IPS DF 19.7 (cell line): ENCODE results near the gene LMF1.
"Not testable (repeated sequence)": the region's sequence is repeated elsewhere in the genome, so short reads cannot be mapped to it uniquely, and the experiment has no call there.

Experiments
- DNase-seq: peaks from one replicate; pipeline ENCODE4 v3.0.0-alpha.2; 2013; ENCODE audit warnings: low read depth, low spot score

The LMF1 gene

DNA sequence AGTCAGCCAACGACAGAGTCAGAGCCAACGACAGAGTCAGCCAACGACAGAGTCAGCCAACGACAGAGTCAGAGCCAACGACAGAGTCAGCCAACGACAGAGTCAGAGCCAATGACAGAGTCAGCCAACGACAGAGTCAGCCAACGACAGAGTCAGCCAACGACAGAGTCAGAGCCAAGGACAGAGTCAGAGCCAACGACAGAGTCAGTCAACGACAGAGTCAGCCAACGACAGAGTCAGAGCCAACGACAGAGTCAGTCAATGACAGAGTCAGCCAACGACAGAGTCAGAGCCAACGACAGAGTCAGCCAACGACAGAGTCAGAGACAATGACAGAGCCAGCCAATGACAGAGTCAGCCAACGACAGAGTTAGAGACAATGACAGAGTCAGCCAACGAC lies 22.0 kb downstream of the LMF1 start:
- not testable (repeated sequence) for DNase-seq

DNA sequence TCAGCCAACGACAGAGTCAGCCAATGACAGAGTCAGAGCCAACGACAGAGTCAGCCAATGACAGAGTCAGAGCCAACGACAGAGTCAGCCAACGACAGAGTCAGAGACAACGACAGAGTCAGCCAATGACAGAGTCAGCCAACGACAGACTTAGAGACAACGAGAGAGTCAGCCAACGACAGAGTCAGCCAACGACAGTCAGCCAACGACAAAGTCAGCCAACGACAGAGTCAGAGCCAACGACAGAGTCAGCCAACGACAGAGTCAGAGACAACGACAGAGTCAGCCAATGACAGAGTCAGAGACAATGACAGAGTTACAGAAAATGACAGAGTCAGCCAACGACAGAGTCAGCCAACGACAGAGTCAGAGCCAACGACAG lies 22.9 kb downstream of the LMF1 start:
- not testable (repeated sequence) for DNase-seq

DNA sequence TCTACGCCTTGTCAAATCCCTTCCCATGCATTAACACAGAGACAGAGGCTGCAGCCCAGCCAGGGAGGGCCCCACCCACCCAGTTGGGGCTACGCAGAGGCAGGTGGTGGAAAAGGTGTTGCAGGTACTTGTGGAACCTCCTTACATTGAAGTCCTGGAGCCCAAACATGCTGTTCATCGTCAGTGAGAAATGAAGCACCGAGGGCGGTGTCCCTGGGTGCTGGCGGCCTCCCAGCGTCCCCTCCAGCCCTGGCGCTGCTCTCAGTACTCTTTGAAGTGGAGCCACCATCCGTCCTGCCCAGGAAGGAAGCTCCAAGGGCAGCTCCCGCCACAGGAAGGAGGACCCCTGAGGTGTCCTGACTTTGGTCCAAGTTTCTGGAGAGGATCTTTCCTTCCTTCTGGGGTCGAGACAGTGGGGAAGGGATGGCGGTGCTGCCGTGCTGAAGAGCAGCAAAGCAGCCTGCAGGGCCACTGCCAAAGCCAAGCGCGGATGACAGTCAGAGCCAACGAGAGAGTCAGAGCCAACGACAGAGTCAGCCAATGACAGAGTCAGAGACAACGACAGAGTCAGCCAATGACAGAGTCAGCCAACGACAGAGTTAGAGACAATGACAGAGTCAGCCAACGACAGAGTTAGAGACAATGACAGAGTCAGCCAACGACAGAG lies 23.4 kb downstream of the LMF1 start:
- no peak for DNase-seq

DNA sequence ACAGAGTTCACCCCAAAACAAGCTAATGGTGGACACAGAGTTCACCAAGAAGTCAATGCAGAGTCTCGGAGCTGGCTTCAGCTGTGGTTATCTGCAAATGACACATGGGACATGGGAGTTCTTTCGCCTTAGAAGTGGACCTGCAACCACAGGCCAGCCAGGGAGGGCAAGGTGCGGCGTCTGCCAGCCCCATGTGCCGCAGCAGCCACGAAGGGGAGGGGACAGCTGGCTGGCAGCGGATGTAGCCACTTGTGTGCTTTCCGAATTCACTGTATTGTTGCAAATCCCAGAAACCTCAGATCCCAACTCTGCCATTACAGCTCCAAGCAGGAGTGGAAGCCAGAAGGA lies 24.8 kb downstream of the LMF1 start:
- DNase-seq, result no peak

DNA sequence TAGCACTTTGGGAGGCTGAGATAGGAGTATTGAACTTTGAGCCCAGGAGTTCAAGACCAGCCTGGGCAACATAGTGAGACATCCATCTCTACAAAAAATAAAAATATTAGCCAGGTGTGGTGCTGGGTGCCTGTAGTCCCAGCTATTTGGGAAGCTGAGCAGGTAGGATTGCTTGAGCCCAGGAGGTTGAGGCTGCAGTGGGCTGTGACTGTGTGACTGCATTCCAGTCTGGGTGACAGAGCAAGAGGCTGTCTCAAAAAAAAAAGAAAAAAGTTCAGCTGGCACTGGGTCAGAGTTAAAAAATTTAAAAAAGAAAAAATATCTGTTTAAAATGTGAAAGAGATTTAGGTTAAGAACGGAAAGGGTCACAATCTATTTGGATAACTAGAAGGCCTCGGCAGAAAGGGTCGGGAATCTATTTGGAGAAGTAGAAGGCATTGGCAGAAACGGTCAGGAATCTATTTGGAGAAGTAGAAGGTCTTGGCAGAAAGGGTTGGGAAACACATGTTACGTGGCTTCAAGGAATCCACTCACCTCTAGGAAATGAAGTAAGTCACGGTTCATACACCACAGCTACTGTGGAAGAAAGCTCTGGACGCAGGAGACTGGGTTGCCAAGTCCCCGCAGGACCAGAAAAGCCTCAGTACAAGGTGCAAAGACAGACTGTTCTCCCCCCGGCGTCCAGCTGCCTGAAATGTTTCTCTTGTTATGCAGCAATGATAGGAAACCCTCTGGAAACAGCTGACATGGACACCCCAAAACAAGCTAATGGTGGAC lies 25.3 kb downstream of the LMF1 start:
- DNase-seq, result no peak

DNA sequence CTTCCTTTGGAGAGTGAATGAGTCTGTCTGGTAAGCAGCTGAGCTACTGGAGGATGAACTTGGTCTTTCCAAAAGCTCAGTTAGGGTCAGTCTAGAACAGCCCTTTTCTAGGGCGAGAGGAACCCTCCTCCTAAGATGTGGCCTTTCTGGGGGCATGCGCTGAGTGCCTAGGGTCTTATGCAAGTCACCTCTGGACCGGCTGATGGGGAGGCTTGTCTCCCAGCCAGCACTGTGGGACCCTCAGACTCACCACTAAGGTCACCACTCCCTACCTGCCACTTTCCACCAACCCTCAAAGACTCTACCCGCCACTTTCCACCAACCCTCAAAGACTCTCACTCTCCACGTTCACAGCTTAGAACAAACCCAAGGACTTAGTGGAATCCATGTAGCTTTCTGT lies 26.8 kb downstream of the LMF1 start:
- DNase-seq, result no peak

DNA sequence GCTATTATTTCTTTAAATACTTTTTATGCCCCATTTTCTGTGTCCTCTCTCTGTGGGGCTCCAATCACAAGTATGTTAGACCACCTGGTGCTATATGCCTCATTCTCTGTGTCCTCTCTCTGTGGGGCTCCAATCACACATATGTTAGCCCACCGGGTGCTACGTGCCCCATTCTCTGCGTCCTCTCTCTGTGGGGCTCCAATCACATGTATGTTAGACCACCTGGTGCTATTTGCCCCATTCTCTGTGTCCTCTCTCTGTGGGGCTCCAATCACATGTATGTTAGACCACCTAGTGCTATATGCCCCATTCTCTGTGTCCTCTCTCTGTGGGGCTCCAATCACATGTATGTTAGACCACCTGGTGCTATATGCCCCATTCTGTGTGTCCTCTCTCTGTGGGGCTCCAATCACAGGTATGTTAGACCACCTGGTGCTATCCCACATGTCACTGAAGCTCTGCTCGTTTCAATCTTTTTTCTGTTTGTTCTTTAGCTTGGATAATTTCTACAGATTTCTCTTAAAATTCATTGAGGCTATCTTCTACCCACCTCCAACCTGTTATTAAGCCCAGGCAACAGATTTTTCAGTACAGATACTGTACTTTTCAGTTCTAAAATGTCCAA lies 28.2 kb downstream of the LMF1 start:
- no peak for DNase-seq

DNA sequence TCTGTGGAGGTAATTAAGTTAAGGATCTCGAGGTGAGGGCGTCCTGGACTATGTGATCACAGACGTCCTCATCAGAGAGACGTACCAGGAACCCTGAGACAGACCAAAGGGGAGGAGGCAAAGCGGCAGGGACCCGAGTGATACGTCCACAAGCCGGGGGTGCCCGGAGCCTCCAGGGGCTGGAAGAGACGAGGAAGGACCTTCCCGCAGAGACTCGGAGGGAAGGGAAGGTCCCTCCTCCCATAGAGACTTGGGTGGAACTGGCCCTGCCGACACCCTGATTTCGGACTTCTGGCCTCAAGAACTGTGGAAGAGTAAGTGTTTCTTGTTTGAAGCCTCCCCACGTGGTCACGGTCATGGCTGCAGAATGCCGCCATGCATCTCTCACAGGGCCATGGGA lies 30.8 kb downstream of the LMF1 start:
- no peak for DNase-seq

DNA sequence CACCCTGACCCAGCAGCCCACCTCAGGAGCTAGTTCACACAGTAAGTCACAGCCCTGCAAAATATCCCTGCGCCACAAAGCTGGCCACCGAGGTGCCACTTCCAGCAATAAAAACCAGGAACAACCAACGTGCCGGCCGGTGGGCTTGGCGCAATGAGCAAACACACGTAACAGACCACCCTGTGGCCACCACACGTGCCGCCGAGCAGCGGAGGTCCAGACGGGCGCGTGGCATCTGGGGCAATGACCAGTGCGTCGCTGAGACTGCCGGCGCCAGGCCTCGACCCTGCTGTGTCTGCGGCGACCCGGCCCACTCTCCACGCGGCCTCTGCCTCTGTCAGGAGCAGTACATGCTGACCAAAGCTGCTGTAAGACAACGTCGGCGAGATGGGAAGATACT lies 31.5 kb downstream of the LMF1 start:
- DNase-seq, result no peak

DNA sequence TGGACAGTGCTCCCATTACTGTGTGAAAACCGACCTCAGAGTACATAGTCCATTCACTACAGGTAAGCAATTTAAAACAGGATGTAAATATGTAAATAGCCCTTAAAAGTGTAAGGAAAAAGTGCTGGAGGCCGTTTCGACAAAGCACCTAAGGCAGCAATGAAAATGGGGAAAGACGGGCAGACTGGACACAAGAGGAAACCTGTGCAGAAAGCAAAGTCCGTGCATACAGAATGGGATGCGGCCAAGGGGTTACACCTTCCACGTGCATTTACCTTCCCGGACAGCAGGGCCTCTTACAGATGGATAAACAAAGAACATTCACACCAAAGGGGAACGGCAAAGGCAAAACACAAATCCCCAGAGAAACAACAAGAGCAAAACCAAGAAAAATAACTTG lies 32.0 kb downstream of the LMF1 start:
- no peak for DNase-seq

DNA sequence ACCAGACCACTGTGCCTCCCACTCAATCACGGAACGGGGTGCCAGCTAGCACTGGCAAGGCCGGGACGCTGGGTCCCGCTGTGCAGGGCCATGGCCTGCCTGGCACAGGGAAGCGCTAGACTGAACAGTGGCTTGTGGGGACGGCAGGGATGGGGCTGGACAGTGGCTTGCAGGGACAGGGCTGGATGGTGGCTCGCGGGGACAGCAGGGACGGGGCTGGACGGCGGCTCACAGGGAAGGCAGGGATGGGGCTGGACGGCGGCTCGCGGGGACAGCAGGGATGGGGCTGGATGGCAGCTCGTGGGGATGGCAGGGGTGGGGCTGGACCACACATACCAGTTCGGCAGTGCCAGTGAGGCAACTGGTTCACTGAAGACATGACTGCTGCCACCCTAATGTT lies 32.6 kb downstream of the LMF1 start:
- DNase-seq, result no peak

DNA sequence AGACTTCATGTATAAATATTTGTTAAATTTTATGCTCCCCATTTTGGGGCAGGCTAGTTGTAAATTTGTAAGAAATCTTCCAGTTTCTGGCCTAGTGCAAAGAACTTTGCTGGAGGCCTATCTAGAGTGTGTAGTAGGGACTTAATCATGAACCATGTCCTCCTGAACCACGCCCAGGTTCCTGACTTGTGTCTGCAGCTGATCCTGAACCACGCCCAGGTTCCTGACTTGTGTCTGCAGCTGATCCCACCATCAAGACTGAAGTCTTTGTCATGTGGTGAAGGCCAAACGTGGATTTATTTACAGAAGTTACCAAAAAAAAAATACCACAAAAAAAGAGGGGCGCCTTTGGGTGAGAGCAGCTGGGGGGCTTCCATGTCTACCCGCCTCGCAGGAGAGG lies 33.1 kb downstream of the LMF1 start:
- DNase-seq, result no peak

DNA sequence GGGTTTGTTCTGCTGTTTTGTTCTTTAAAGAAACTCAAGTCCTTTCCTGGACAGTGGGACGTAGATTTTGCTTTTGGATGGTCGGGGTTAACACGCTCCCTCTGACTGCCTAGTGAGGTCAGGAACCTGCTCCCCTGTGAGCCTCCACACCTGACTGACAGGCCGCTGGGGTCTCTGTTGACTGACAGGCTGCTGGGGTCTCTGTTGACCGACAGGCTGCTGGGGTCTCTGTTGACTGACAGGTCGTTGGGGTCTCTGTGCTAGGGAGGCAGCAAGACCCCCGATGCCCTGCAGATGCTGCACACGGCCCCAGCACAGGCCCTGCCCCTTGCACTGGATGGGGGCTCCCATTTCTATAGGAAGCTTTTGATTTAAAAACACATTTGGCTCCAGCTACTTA lies 33.5 kb downstream of the LMF1 start:
- DNase-seq, result no peak

DNA sequence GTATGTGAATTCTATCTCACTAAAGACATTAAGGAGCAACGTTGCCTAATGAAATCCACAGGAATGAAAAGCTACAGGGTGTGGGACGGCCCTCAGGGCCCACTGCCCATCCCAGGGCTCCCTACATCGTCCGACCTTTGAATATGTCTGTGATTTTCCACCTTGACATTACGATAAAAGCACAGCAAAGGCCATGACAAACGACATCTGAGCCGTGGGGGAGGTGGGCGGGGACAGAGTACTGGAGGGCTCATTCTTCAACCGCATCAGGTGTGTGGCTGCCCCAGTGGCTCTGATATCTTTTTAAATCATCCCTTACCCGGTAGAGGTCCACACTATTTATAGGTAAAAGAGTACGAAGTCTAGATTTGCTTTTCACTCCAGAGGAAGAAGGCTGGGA lies 35.1 kb downstream of the LMF1 start:
- DNase-seq, result no peak

DNA sequence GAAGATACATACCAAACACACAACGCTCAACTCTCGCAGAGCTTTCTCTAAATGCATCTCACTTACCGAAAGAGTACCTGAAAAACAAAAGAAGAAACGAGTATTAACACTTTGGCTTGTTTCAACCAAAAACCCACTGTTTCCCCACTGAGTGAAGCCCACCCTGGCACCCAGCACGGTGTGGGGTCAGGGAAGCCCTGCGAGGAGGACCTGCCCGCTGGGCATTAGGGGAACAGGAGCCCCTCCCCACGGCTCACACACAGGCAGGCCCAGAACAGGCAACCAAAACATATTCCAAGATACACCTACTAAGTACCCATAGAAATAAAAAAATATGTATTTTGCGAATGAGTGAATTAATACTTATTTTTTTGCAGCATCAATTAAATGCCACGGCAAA lies 36.6 kb downstream of the LMF1 start:
- DNase-seq, result no peak

DNA sequence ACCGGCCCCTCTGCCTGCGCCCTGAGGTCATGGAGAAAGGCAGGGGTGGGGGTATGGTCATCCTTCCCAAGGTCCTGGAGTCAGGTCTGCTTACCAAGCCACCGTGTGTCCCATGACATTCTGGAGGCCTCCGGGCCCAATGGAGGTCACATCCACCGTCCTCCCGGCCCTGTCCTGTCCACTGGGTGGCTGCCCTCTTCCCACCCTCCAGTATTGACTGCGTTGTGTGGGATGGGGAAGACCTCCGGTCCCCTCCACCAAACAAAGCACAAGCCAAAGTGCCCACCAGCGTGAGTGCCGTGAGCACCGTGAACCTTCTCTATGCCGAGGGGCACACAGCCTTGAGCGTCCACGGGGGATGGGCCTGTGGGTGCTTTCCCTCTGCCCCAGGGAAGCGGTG lies 37.2 kb downstream of the LMF1 start:
- no peak for DNase-seq

DNA sequence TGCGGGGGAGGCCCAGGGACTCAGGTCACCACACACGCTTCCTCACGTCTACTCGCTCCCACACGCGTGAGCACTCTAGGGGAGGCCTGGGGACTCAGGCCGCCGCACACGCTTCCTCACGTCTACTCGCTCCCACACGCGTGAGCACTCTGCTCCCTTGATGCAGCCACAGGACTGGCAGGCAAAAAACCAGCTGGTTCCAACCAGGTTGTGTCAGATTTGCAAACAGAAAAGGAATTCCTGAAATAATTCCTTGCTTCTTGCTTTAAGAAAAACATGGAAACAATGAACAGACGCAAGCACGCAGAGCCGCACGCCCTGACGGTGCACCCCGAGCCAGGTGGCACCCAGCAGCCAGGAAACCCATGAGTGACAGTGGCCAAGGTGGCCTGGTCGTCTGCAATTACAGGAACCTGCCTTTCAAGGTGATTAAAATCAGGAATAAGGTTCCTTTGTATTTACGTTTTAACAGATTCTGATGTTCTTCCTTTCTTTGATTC lies 37.9 kb downstream of the LMF1 start:
- no peak for DNase-seq

DNA sequence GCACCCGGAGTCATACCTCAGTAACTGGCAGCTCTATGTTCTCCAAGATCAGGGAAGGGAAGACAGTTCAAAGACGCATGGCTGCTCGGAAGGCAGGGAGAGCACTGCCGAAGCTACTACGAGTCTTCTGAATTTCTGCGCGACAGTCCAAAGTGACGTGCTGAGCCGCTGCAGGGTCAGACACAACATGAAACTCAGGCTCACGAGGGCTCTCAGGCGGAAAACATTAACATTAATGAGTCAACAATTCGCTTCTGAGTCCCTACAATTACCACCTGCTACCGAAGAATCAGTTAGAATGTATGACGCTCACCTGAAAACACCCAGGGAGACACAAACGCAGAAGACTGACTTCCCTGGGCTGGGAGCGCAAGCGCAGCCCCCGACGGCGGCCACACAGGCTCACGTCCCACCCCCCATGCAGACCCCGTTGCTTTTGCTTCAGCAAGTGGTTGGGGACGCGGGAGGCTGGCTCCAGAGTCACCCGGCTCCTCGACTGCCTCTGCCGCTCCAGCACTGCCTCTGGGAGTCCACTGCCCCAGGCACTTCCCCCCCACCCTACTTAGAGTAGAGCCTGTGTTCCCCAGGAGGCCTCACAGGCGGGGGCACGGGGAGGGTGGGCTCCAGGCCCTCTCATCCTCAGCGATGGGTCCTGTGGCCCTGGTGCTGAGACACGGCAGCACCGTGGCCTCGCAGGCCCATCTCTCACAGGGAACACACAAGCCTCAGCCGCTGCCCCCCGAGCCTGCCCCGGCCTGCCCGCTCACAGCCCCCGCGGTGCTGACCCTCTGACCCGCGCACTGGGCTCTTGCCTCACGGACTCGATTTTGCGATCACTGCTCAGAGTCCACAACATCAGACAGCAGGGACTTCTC lies 38.9 kb downstream of the LMF1 start:
- DNase-seq, result no peak

DNA sequence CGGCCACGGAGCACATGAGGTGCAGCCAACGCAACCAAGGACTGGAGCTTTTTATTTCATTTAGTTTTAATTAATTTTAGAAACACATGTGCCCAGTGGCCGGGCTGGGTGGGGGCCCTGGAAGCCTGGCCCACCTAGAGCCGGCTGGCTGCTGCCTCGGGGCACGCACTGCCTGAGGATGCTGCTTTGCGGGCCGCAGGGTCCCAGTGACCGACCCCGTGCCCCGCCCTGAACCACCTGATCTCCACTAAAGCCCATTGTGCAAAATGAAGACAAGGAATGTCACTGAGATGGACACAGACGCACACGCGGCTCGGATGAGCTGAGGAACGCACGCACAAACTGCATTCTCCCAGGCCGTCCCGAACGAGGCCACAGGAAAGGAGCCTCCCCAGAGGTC lies 39.6 kb downstream of the LMF1 start:
- DNase-seq, result no peak

DNA sequence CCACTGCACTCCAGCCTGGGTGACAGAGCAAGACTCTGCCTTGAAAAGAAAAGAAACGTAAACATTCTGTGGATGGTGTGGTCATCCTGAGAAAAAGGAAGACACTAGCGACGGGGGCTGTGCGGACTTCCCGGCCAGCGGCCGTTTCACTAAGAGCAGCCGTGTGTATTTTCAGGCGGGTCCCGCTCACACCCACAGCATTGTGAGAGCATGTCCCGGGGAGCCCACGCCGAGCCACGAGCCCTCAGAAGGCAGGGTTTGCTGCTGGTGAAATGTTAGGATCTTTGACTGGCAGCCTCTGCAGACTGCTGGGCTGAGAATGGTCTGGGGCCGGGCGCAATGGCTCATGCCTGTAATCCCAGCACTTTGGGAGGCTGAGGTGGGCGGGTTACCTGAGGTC lies 40.3 kb downstream of the LMF1 start:
- no peak for DNase-seq

DNA sequence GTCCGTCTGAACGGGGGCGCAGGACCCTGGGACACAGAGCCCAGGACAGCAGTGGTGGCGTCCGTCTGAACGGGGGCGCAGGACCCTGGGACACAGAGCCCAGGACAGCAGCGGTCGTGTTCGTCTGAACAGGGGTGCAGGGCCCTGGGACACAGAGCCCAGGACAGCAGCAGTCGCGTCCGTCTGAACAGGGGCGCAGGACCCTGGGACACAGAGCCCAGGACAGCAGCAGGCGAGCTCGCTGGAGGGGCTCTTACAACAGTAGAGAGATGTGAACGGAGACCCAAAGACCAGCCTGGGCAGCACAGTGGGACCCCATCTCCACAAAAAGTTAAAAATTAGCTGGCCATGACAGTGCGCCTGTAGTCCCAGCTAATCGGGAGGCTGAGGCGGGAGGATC lies 40.7 kb downstream of the LMF1 start:
- DNase-seq, result no peak
